H1 (cell line): ENCODE measurements around the gene IL21R. TPM values are rescaled to one million over a fixed set of nuclear protein-coding genes. Genes with fewer than 3 reads are reported as not detected.

Experiments used
- CTCF ChIA-PET: fragments of 300-600 bp; sonication (Branson Sonifier 250); formaldehyde crosslinking; loops from one replicate; lab custom pipeline; 2021; ENCODE audit not compliant: partially characterized antibody; lab: Charles Lee
- POLR2A ChIA-PET: fragments of 300-600 bp; sonication (Branson Sonifier 250); formaldehyde crosslinking; loops from one replicate; lab custom pipeline; 2021; ENCODE audit warnings: inconsistent platforms; ENCODE audit not compliant: partially characterized antibody; lab: Charles Lee
- DNase-seq, 2 experiments: peaks; one replicate each; pipeline versions ENCODE4 v3.0.0 to v3.0.0-alpha.2; 2010 to 2022; ENCODE audit warnings: low spot score in 2 of 2, low read depth in 1 of 2, mixed read lengths in 1 of 2
- FAIRE-seq: peaks from 2 replicates; lab custom pipeline; 2011; peaks lifted over from hg19 to GRCh38; lab: Jason Lieb, UNC
- H2AFZ ChIP-seq: 2 replicates; pipeline ENCODE4 v1.8.1; 2012; ENCODE audit warnings: low read length, inconsistent platforms
- H2AK5ac ChIP-seq: 2 replicates; pipeline ENCODE4 v1.6.1; 2013; ENCODE audit warnings: low read depth, low read length
- H2BK120ac ChIP-seq: replicated peaks from 2 replicates; pipeline ENCODE3; 2013; ENCODE audit warnings: low read depth, low read length, inconsistent platforms
- H2BK12ac ChIP-seq: 2 replicates; pipeline ENCODE4 v1.6.1; 2013; ENCODE audit warnings: low read depth, low read length
- H2BK15ac ChIP-seq: 2 replicates; pipeline ENCODE4 v1.6.1; 2013; ENCODE audit warnings: low read length
- H2BK20ac ChIP-seq: 2 replicates; pipeline ENCODE4 v1.6.1; 2013; ENCODE audit warnings: low read length
- H2BK5ac ChIP-seq: 2 replicates; pipeline ENCODE4 v1.6.1; 2013; ENCODE audit warnings: low read depth, low read length
- H3K14ac ChIP-seq: 2 replicates; pipeline ENCODE4 v1.6.1; 2013; ENCODE audit warnings: inconsistent platforms; ENCODE audit not compliant: insufficient read length
- H3K18ac ChIP-seq: 2 replicates; pipeline ENCODE4 v1.6.1; 2013; ENCODE audit warnings: low read length; ENCODE audit errors: extremely low read depth
- H3K23ac ChIP-seq: 2 replicates; pipeline ENCODE4 v1.6.1; 2013; ENCODE audit warnings: inconsistent platforms; ENCODE audit not compliant: insufficient read length
- H3K23me2 ChIP-seq: 2 replicates; pipeline ENCODE4 v1.6.1; 2013; ENCODE audit warnings: low read depth, low read length
- H3K27ac ChIP-seq: 2 replicates; pipeline ENCODE4 v1.6.1; 2011; ENCODE audit warnings: low read depth, low read length, inconsistent platforms
- H3K27me3 ChIP-seq, 4 experiments: replicated peaks in 1 of 4; 1 replicate in 1 of 4; 2 replicates in 3 of 4; pipeline versions ENCODE4 v1.6.1 to v1.8.1; 2011 to 2013; ENCODE audit warnings: low read length in 3 of 4, mild to moderate bottlenecking in 3 of 4, inconsistent platforms in 2 of 4, mixed read lengths in 2 of 4, moderate library complexity in 1 of 4; ENCODE audit not compliant: control insufficient read depth in 3 of 4, insufficient read depth in 3 of 4; ENCODE audit errors: extremely low read depth in 1 of 4
- H3K36me3 ChIP-seq, 4 experiments: 2 replicates each; pipeline versions ENCODE4 v1.6.1 to v1.8.1; 2011 to 2013; ENCODE audit warnings: mild to moderate bottlenecking in 4 of 4, low read length in 3 of 4, moderate library complexity in 2 of 4, control low read depth in 1 of 4, inconsistent platforms in 1 of 4; ENCODE audit not compliant: insufficient read depth in 4 of 4, control insufficient read depth in 2 of 4
- H3K4ac ChIP-seq: replicated peaks from 2 replicates; pipeline ENCODE3; 2013; ENCODE audit warnings: low read length, low read depth, mixed read lengths, inconsistent platforms; ENCODE audit not compliant: insufficient read length
- H3K4me1 ChIP-seq, 4 experiments: replicated peaks in 1 of 4; 1 replicate in 1 of 4; 2 replicates in 3 of 4; pipeline versions ENCODE4 v1.6.1 to v1.8.1; 2011 to 2013; ENCODE audit warnings: low read length in 3 of 4, inconsistent platforms in 2 of 4, mixed read lengths in 1 of 4; ENCODE audit not compliant: insufficient read depth in 4 of 4, control insufficient read depth in 3 of 4
- H3K4me2 ChIP-seq, 2 experiments: 2 replicates each; pipeline versions ENCODE4 v1.6.1 to v1.8.1; 2011 to 2013; ENCODE audit warnings: low read depth in 2 of 2, low read length in 2 of 2, control low read depth in 1 of 2, inconsistent platforms in 1 of 2, mild to moderate bottlenecking in 1 of 2; ENCODE audit not compliant: insufficient read depth in 1 of 2
- H3K4me3 ChIP-seq, 4 experiments: fragments of 200-600, 300-600 bp in 1 of 4; sonication (generic), shearing (Covaris generic), sonication (Bioruptor Twin) in 1 of 4; 2 replicates each; pipeline versions ENCODE4 v1.5.1 to v1.8.1; 2011 to 2016; ENCODE audit warnings: low read length in 4 of 4, low read depth in 3 of 4, control low read depth in 2 of 4, inconsistent platforms in 2 of 4, mild to moderate bottlenecking in 2 of 4, mixed read lengths in 1 of 4, moderate library complexity in 1 of 4; ENCODE audit not compliant: insufficient read depth in 2 of 4; ENCODE audit errors: extremely low read depth in 1 of 4
- H3K56ac ChIP-seq: replicated peaks from 2 replicates; pipeline ENCODE3; 2013; ENCODE audit warnings: low read depth, mild to moderate bottlenecking, mixed read lengths, low read length, inconsistent platforms; ENCODE audit not compliant: insufficient read length
- H3K79me1 ChIP-seq: 2 replicates; pipeline ENCODE4 v1.6.1; 2013; ENCODE audit warnings: low read depth, low read length, control low read depth
- H3K79me2 ChIP-seq, 2 experiments: 2 replicates each; pipeline versions ENCODE4 v1.6.1 to v1.8.1; 2012 to 2013; ENCODE audit warnings: low read length in 2 of 2, mild to moderate bottlenecking in 2 of 2, inconsistent platforms in 1 of 2; ENCODE audit not compliant: insufficient read depth in 2 of 2, control insufficient read depth in 1 of 2
- H3K9ac ChIP-seq, 4 experiments: replicated peaks in 1 of 4; 1 replicate in 1 of 4; 2 replicates in 3 of 4; pipeline versions ENCODE4 v1.6.1 to v1.8.1; 2011 to 2013; ENCODE audit warnings: low read depth in 3 of 4, low read length in 3 of 4, control low read depth in 2 of 4, mild to moderate bottlenecking in 2 of 4, moderate library complexity in 2 of 4, inconsistent platforms in 1 of 4; ENCODE audit errors: extremely low read depth in 1 of 4
- H3K9me3 ChIP-seq, 2 experiments: 2 replicates each; pipeline versions ENCODE4 v1.6.1 to v1.8.1; 2012 to 2013; ENCODE audit warnings: mild to moderate bottlenecking in 2 of 2, moderate library complexity in 2 of 2, control low read depth in 1 of 2, inconsistent platforms in 1 of 2, low read depth in 1 of 2, low read length in 1 of 2, mixed read lengths in 1 of 2; ENCODE audit not compliant: insufficient read depth in 2 of 2
- H4K20me1 ChIP-seq, 2 experiments: replicated peaks in 1 of 2; 2 replicates each; pipeline versions ENCODE3 to v1.8.1; 2011 to 2013; ENCODE audit warnings: inconsistent platforms in 2 of 2, low read length in 2 of 2, mild to moderate bottlenecking in 1 of 2; ENCODE audit not compliant: insufficient read depth in 2 of 2, control insufficient read depth in 1 of 2
- H4K5ac ChIP-seq: 2 replicates; pipeline ENCODE4 v1.6.1; 2013; ENCODE audit warnings: low read length, low read depth, mixed read lengths, inconsistent platforms; ENCODE audit not compliant: insufficient read length
- H4K8ac ChIP-seq: 2 replicates; pipeline ENCODE4 v1.8.0; 2013; ENCODE audit warnings: mild to moderate bottlenecking, moderate library complexity, low read length, inconsistent platforms; ENCODE audit not compliant: insufficient read depth; ENCODE audit errors: extremely low read depth
- H4K91ac ChIP-seq: replicated peaks from 2 replicates; pipeline ENCODE3; 2013; ENCODE audit warnings: low read length, mixed read lengths, inconsistent platforms; ENCODE audit not compliant: insufficient read length
- ASH2L ChIP-seq: fragments of 200-600, 300-600 bp; sonication (generic); IDR thresholded peaks from one replicate; pipeline ENCODE4 v1.7.1; 2017; ENCODE audit warnings: low read length
- ATF2 ChIP-seq: IDR thresholded peaks from 2 replicates; pipeline ENCODE4 v1.6.1; 2012; ENCODE audit warnings: low read length, inconsistent platforms
- BACH1 ChIP-seq: IDR thresholded peaks from 2 replicates; pipeline ENCODE4 v1.6.1; 2012; ENCODE audit warnings: low read length, improper control_type of control experiment
- EP300 ChIP-seq, 2 experiments: IDR thresholded peaks; 1 replicate in 1 of 2; 2 replicates in 1 of 2; pipeline ENCODE4 v1.6.1; 2011 to 2012; ENCODE audit warnings: low read depth in 2 of 2, low read length in 2 of 2, mild to moderate bottlenecking in 2 of 2, borderline replicate concordance in 1 of 2, inconsistent platforms in 1 of 2, moderate library complexity in 1 of 2
- RFX5 ChIP-seq: IDR thresholded peaks from 2 replicates; pipeline ENCODE4 v1.6.1; 2011; ENCODE audit warnings: low read depth, low read length, improper control_type of control experiment, borderline replicate concordance
- TBP ChIP-seq: IDR thresholded peaks from 2 replicates; pipeline ENCODE4 v1.6.1; 2011; ENCODE audit warnings: low read depth, low read length, improper control_type of control experiment
- WGBS, 2 experiments: shearing (Covaris generic) in 1 of 2; methylation state at CpG; one replicate each; pipeline versions ENCODE4 v1.1.6 to v1.1.7; 2013 to 2015; ENCODE audit warnings: low lambda C conversion rate in 2 of 2, mixed read lengths in 2 of 2, inconsistent platforms in 1 of 2, low coverage in 1 of 2, missing lambda C conversion rate in 1 of 2; ENCODE audit not compliant: insufficient replicate concordance in 2 of 2, insufficient coverage in 1 of 2, insufficient read length in 1 of 2; ENCODE audit errors: extremely low coverage in 1 of 2, missing lambda C conversion rate in 1 of 2; 5-methylcytosine and 5-hydroxymethylcytosine counted together
- polyA plus RNA-seq, 7 experiments: library from polyadenylated mRNA; depleted of rRNA in 3 of 7; stranded (reverse) in 5 of 7; unstranded in 2 of 7; fragments of >200 nt in 5 of 7; fragments of 200-250 nt in 2 of 7; gene quantifications; 1 replicate in 5 of 7; 2 replicates in 1 of 7; 4 replicates in 1 of 7; pipeline versions ENCODE4 v1.2.1 to v1.2.3, GENCODE V29; 2011 to 2013; ENCODE audit warnings: missing spikeins in 2 of 7, mixed read lengths in 2 of 7
- total RNA-seq: library from RNA; stranded (reverse); fragmentation: NEBNext Ultra II Directional; extraction: Animal tissue kit (Norgen Biotek cat#: 25700); gene quantifications from 2 replicates; pipeline ENCODE4 v1.2.1, GENCODE V29; 2021
- TF ChIP-seq, protein P1 (sequence below): IDR thresholded peaks from 2 replicates; pipeline ENCODE4 v1.6.1; 2011; ENCODE audit warnings: low read length, improper control_type of control experiment
- TF ChIP-seq, protein P2 (sequence below), 3 experiments: IDR thresholded peaks; 1 replicate in 2 of 3; 2 replicates in 1 of 3; pipeline versions ENCODE4 v1.5.1 to v1.6.1; 2011; ENCODE audit warnings: low read length in 3 of 3, mild to moderate bottlenecking in 3 of 3, inconsistent platforms in 2 of 3, low read depth in 1 of 3, moderate library complexity in 1 of 3; ENCODE audit not compliant: insufficient read depth in 1 of 3; ENCODE audit errors: control extremely low read depth in 1 of 3

Gene IL21R
- total and polyA plus RNA-seq, 2 of the 8 experiments (the other 6 are each of a cell fraction or from before 2014, with no cell fraction given) = 0.34 to 0.70 TPM

- no peaks in the 10 kb centered on the region; the same call in 1 of the 2 replicates for H3K79me1 ChIP-seq
- H3K9me3 ChIP-seq = no peaks in the 10 kb centered on the region
- FAIRE-seq (no peak), DNase-seq (no peak)
- no peak overlapping the region for H3K4me3 ChIP-seq
- no peak overlapping the region for H2BK12ac ChIP-seq
- no peaks in the 10 kb centered on the region for H3K79me2 ChIP-seq
- H4K8ac ChIP-seq = no peak overlapping the region
- H3K23ac ChIP-seq = no peak overlapping the region
- H4K20me1 ChIP-seq = peaks cover 8 to 11% of the 10 kb centered on the region in 2 experiments
- no peak overlapping the region for H2BK5ac ChIP-seq
- no peaks in the 10 kb centered on the region for H3K4me1 ChIP-seq
- WGBS, 2 experiments = 95% methylated on average over 11 of the region's 11 CpGs; no CpG with 5 or more reads in 1 of the 2 experiments
- H3K4me2 ChIP-seq = no peak overlapping the region
- H3K18ac ChIP-seq = no peak overlapping the region
- no peak overlapping the region for H3K14ac ChIP-seq
- H3K4ac ChIP-seq = no peak overlapping the region
- no peak overlapping the region for H2BK20ac ChIP-seq
- H4K5ac ChIP-seq = no peak overlapping the region
- H3K56ac ChIP-seq = no peak overlapping the region
- H3K27ac ChIP-seq = no peak overlapping the region
- no peak overlapping the region for H4K91ac ChIP-seq
- H3K27me3 ChIP-seq = no peaks in the 10 kb centered on the region
- POLR2A ChIA-PET = no interaction called here
- H2AFZ ChIP-seq = no peak overlapping the region
- H3K36me3 ChIP-seq = peaks cover 55 to 96% (median 85%) of the 10 kb centered on the region in 4 experiments
- H2AK5ac ChIP-seq = no peak overlapping the region
- H3K9ac ChIP-seq = no peak overlapping the region
- CTCF ChIA-PET = interaction anchor here (0.6 to 1.9 kb wide), 3 partner anchors 24 to 32 kb away, joined by 3 to 7 read pairs (median 3); no protein-coding TSS in a partner anchor
- no peaks in the 10 kb centered on the region for H3K23me2 ChIP-seq
- H2BK15ac ChIP-seq = no peak overlapping the region
- H2BK120ac ChIP-seq = no peak overlapping the region
- TF ChIP-seq ATF2 (no peak), ASH2L (no peak), TBP (no peak), EP300 (IDR thresholded peaks at IDR 0.05; ENCODE audit: borderline replicate concordance in 1 of 2, low read depth in 2 of 2, low read length in 2 of 2) (no peak), RFX5 (no peak), BACH1 (no peak)
- TF ChIP-seq, protein P1, sequence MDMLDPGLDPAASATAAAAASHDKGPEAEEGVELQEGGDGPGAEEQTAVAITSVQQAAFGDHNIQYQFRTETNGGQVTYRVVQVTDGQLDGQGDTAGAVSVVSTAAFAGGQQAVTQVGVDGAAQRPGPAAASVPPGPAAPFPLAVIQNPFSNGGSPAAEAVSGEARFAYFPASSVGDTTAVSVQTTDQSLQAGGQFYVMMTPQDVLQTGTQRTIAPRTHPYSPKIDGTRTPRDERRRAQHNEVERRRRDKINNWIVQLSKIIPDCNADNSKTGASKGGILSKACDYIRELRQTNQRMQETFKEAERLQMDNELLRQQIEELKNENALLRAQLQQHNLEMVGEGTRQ = no peak
- TF ChIP-seq, protein P2, sequence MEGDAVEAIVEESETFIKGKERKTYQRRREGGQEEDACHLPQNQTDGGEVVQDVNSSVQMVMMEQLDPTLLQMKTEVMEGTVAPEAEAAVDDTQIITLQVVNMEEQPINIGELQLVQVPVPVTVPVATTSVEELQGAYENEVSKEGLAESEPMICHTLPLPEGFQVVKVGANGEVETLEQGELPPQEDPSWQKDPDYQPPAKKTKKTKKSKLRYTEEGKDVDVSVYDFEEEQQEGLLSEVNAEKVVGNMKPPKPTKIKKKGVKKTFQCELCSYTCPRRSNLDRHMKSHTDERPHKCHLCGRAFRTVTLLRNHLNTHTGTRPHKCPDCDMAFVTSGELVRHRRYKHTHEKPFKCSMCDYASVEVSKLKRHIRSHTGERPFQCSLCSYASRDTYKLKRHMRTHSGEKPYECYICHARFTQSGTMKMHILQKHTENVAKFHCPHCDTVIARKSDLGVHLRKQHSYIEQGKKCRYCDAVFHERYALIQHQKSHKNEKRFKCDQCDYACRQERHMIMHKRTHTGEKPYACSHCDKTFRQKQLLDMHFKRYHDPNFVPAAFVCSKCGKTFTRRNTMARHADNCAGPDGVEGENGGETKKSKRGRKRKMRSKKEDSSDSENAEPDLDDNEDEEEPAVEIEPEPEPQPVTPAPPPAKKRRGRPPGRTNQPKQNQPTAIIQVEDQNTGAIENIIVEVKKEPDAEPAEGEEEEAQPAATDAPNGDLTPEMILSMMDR (IDR thresholded peaks at IDR 0.05; ENCODE audit: control extremely low read depth in 1 of 3, insufficient read depth in 1 of 3, low read depth in 1 of 3, low read length in 3 of 3) = no peak
Observed at GRCh38 chr16:27485811-27486210, 83.8 kb downstream of the IL21R start.
